Stimulated activated naive CD8-positive, alpha-beta T cell treated with anti-CD3 and anti-CD28 coated beads, Interleukin-15, Interleukin-2, amounts not matched to agents 100 U/mL and 50 U/mL, for 24 hours (primary cell): ENCODE data around the gene MRPL23.
"Not testable (repeated sequence)": the region's sequence is repeated elsewhere in the genome, so short reads cannot be mapped to it uniquely, and the experiment has no call there.

ENCODE experiments used
- ATAC-seq: fragments of 150-1000 bp; cut with Tn5 transposase; one replicate; pipeline ENCODE4 v1.10.0; 2021
- DNase-seq: peaks from one replicate; pipeline ENCODE4 v3.0.0; 2021

The MRPL23 gene

GRCh38 chr11:1933416-1934334 is 13.5 kb upstream of the MRPL23 start:
- ATAC-seq (no peak), DNase-seq (no peak)

GRCh38 chr11:1934335-1935155 is 12.6 kb upstream of the MRPL23 start:
- no peak for DNase-seq
- no peak for ATAC-seq

DNA sequence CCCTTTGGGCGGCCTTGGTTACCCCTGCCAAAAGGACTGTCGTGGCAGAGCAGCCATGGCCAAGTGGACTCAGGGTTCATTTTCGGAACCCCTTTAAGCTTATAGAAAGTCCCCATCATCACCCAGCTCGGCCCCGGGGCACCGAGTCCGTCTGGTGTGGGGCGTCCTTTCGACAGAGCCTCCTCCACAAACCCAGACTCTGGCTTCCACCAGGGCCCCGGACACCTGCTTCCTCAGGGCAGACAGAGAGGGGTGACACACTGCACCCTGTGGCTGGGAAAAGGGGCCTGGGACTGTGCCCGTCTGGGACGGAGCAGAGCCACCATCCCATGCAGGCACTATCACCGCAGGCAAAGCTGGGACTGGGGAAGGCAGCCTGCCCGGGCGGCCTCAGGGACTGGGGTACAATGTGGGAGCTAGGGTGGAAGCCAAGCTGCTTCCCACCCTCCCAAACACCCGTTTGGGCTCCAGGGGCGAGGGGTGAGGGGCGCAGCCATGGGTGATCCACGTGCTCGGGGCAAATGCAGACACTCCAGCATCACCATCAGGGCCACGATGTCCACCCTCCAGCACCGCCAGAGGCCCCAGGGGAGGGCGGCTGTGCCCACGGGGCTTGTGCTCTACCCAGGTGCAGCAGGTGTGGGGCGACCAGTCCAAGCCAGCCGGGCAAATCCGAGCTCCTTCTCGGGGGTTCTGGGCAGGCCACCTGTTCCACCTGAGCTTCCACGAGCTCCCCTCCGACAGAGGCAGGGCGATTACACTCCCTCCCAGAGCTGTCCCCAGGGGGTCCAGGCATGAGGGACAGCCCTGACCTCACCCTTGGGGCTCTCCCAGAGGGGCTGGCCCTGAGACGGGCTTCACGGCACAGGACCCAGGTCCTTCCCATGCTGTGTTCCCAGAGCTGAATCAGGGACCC is 11.7 kb upstream of the MRPL23 start:
- ATAC-seq (no peak), DNase-seq (no peak)

DNA sequence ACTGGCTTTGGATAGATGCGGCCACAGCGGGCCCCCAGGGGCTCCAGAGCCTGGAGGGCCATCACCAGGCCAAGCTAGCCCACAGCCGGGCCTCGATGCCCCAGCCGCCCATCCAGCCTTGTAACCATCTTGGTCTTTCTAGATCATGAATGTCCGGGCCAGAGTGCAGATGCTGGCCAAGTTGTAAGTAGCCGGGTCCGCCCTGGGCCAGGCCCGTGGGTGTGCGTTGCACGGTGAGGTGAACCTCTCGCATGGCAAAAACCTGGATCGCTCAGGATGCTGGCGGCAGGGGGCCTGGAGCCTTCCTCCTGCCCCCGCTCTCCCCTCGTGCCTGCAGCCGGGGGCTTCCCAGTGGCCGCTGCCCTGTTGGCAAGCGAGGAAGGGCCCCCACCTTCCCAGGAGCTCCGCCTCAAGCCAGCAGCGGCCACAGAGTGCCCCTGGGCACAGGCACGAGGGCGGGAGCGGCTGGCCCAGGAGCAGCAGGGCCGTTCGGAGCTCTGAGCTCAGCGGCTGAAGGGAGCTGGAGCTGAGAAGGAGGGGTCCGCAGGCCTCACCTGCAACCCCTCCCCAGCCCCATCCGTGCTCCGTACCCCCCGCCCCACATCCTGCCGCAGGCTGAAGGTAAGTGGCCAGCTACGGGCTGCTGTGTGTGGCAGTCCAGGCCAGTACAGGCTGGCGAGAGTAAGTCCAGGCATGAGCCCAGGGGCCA is 10.9 kb upstream of the MRPL23 start:
- ATAC-seq: no peak
- DNase-seq: no peak

GRCh38 chr11:1936781-1937615 is 10.1 kb upstream of the MRPL23 start:
- DNase-seq (no peak), ATAC-seq (no peak)

- DNase-seq (no peak), ATAC-seq (no peak)
Measured at GRCh38 chr11:1937616-1938342, 9.4 kb upstream of the MRPL23 start.

DNA sequence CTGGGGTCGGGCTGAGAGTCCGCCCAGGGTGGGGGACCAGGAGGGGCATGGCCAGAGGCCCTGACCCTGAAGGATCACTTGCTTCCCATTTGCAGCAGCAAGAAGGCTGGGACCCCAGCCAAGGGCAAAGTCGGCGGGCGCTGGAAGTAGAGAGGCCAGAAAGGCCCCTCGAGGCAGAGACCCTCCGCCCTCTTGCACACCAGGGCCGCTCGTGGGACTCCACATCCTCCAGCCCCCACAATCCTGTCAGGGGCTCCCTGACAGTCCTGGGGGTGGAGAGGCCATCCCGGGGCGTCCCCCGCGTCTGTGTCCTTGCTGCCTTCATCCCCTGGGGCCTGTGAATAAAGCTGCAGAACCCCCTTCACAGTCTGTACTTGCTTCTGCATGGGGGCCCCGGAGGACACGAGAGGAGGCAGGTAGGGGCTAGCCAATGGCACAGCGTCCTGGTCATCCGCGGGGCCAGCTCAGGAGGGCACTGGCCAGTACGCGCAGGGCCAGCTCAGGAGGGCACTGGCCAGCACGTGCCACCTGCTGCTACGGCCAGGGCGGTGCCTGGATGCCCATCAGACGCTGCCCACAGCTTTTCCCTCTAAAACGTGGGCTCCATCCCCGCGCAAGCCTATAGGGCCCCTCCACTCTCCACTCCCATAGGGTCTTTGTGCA is 8.7 kb upstream of the MRPL23 start:
- no peak for ATAC-seq
- DNase-seq: no peak

DNA sequence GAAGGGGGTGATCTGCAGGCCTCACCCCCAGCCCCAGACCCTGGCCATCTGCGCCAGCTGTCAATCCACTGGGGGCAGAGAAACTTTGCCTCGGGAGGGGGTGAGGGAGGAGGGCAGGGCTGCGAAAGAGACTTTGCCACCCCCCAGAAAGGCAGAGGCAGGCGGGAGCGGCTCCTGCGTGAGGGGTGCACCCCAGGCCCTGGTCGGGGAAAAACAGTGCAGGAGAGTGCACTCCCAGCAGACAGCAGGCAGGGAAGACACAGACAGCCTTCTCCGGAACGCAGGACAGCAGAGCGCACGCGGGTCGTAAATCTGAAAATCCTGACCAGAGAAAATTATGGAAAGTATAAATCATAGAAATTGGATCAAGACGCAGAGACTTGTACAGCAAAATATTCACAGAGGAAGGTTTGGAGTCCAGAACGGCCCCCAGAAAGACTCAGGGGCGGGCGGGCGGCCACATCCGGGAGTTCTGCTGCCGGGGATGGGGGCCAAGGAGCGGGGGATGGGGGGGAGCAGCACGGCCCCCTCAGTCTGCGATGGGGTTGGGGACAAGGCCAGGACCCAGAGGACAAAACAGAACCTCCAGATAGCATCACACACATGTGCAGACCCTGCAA is 8.0 kb upstream of the MRPL23 start:
- ATAC-seq (no peak), DNase-seq (peak; percentile 41)

GRCh38 chr11:1939788-1940187 is 7.3 kb upstream of the MRPL23 start:
- peak; percentile 35 for ATAC-seq
- DNase-seq: not testable (repeated sequence)

DNA sequence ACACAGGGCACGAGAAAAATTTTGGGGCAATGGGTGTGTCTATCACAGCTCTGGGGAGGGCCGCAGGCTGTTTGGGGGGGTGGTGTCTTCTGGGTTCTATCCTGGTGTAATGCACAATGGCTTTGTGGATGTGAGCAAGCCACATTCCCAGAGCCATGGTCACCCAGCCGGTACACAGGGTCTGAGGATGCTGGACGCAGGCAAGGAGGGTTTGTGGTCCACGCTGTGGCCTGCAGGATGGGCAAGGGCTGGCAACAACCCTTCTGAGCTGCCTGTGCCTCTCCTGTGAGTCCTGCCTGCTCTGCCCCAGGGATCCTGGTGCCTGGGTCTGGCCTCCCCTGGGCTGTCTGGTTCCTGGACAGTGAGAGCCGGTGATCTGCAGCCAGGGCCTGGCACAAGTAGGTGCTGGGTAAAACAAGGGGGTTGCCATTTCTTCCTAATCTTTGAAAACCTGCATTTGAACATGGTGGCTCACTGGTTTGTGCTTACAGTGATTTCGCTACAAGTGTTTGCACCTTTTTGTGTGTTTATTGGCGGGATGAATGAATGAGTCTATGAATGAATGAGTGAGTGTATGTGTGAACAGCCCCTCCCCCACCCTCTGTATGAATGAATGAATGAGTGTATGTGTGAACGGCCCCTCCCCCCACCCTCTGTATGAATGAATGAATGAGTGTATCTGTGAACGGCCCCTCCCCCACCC is 4.4 kb upstream of the MRPL23 start:
- ATAC-seq (no peak), DNase-seq (peak; percentile 2)

- ATAC-seq: no peak
- peak; percentile 1 for DNase-seq
Measured at GRCh38 chr11:1943576-1943975, 3.6 kb upstream of the MRPL23 start.

DNA sequence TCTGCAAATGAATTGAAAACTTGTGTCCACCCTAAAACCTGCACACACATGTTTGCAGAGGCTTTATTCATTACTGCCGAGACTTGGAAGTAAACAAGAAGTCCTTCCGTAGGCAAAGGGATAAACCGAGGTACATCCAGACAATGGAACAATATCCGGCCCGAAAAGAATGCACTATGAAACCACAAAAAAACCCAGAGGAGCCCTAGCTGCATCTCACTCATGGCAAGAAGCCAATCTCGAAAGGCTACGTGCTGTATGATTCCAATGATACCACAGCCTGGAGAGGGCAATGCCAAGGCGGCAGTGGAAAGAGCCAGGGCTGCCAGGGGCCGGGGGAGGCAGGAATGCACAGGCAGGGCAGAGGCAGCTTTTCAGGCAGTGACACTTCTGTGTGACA is 3.2 kb upstream of the MRPL23 start:
- ATAC-seq: no peak
- peak; percentile 2 for DNase-seq

GRCh38 chr11:1947592-1948237 is 583 bp downstream of the MRPL23 start:
- no peak for ATAC-seq
- DNase-seq: no peak

DNA sequence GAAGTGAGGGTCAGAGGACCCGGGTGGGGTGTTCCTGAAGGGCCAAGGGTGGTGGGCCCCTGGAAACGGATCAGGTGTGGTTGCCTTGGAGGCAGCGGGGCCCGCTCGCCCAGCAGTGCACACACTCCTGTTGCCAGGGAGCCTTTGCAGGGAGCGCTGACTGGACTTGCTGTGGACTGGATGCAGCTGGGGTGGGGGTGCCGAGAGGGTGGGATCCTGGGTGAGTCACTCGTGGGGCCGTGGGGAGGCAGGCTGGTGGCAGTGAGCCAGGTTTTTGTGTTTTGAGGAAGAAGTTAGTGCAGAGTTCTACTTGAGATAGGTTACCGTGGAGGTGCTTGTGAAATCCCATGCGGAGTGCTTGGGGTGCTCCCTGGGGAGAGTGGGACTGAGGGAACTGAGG is 1.3 kb downstream of the MRPL23 start:
- no peak for ATAC-seq

DNA sequence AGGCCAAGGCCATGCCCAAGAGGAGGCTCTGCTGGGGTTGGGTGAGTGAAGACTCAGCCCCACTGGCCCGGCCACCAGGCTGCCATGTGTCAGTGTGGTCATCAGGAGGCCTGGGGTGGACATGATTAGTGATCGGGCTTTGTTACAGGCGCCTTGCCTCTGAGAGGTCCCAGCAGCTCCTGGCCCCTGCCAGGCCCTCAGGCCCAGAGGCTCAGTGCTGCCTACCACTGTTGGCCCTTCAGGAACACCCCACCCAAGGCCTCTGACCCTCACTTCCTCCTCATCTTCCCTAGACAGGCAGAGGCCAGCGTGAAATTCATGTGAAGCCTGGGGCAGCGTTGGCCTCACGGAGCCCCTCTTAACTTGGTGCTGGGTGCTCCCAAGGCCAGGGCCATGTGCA is 2.2 kb downstream of the MRPL23 start:
- DNase-seq (no peak), ATAC-seq (no peak)

More for the DNA sequence above, 1.3 kb downstream of the MRPL23 start:
- DNase-seq: no peak

- DNase-seq (no peak), ATAC-seq (no peak)
Measured at GRCh38 chr11:1949922-1950321, 2.8 kb downstream of the MRPL23 start.

GRCh38 chr11:1952806-1953482 is 5.8 kb downstream of the MRPL23 start:
- ATAC-seq (no peak), DNase-seq (no peak)
